GM19035 (cell line): ENCODE data around the gene TDRD9.
"Not testable (repeated sequence)": the region's sequence is repeated elsewhere in the genome, so short reads cannot be mapped to it uniquely, and the experiment has no call there.

Experiments
- ATAC-seq: cut with Tn5 transposase; IDR thresholded peaks from one replicate; pipeline ENCODE4 v1.9.1; 2021; ENCODE audit not compliant: unreplicated experiment

TDRD9 gene

GRCh38 chr14:103923863-103924262 is 4.4 kb upstream of the TDRD9 start:
- no peak for ATAC-seq

- ATAC-seq: no peak
These were observed 2.9 kb upstream of the TDRD9 start for GRCh38 chr14:103925316-103925715.

GRCh38 chr14:103927566-103927965 is 690 bp upstream of the TDRD9 start:
- ATAC-seq: no peak

- no peak for ATAC-seq
These were observed 1.9 kb downstream of the TDRD9 start for GRCh38 chr14:103930051-103930604.

- no peak for ATAC-seq
These were observed 3.2 kb downstream of the TDRD9 start for GRCh38 chr14:103931422-103931821.

GRCh38 chr14:103932791-103933490 is 4.7 kb downstream of the TDRD9 start:
- no peak for ATAC-seq

- no peak for ATAC-seq
These were observed 6.8 kb downstream of the TDRD9 start for GRCh38 chr14:103935102-103935501.

- no peak for ATAC-seq
These were observed 13.2 kb downstream of the TDRD9 start for GRCh38 chr14:103941462-103941861.

- ATAC-seq: no peak
These were observed 13.9 kb downstream of the TDRD9 start, which contains the start of gene RD3L for GRCh38 chr14:103941973-103942736. Gene RD3L, minus strand, starts transcription at chr14:103942529. Its CDS starts 834 bp downstream, at chr14:103941695.

- ATAC-seq: no peak
These were observed 15.4 kb downstream of the TDRD9 start for GRCh38 chr14:103943673-103944072.

GRCh38 chr14:103946975-103947374 is 18.7 kb downstream of the TDRD9 start:
- ATAC-seq: no peak

- ATAC-seq: no peak
These were observed 20.2 kb downstream of the TDRD9 start for GRCh38 chr14:103948442-103948841.

- ATAC-seq: no peak
These were observed 21.0 kb downstream of the TDRD9 start for GRCh38 chr14:103949131-103949790.

- ATAC-seq: no peak
These were observed 32.3 kb downstream of the TDRD9 start for GRCh38 chr14:103960457-103961055.

GRCh38 chr14:103961928-103962578 is 33.8 kb downstream of the TDRD9 start:
- no peak for ATAC-seq

GRCh38 chr14:103966631-103967030 is 38.4 kb downstream of the TDRD9 start:
- no peak for ATAC-seq

GRCh38 chr14:103969961-103970360 is 41.7 kb downstream of the TDRD9 start:
- no peak for ATAC-seq

GRCh38 chr14:103973354-103973753 is 45.1 kb downstream of the TDRD9 start:
- ATAC-seq: no peak

- no peak for ATAC-seq
These were observed 46.3 kb downstream of the TDRD9 start for GRCh38 chr14:103974575-103974974.

- not testable (repeated sequence) for ATAC-seq
These were observed 52.5 kb downstream of the TDRD9 start for GRCh38 chr14:103980623-103981238.
